HEK293 (cell line): ENCODE data around the gene KRTAP19-8.

Source experiments
- CTCF ChIA-PET: fragments of 350-600 bp; formaldehyde crosslinking; extraction: SDS; loops from one replicate; lab custom pipeline; 2021; ENCODE audit warnings: antibody characterized with exemption; lab: Yijun Ruan, JAX
- POLR2A ChIA-PET: fragments of 300-600 bp; formaldehyde crosslinking; extraction: SDS; loops from one replicate; lab custom pipeline; 2020; ENCODE audit warnings: antibody characterized with exemption, inconsistent platforms; lab: Yijun Ruan, JAX
- H3K27ac ChIP-seq: fragments of 200-500 bp; sonication (Bioruptor generic); 2 replicates; pipeline ENCODE4 v1.5.1; 2014; ENCODE audit warnings: low read depth, low read length, control low read depth, inconsistent platforms; ENCODE audit errors: extremely low read depth
- H3K36me3 ChIP-seq, 2 experiments: fragments of 200-500 bp in 1 of 2; sonication (Bioruptor generic) in 1 of 2; 1 replicate in 1 of 2; 2 replicates in 1 of 2; pipeline ENCODE4 v1.5.1; 2014 to 2017; ENCODE audit warnings: inconsistent platforms in 2 of 2, low read length in 2 of 2; ENCODE audit not compliant: control insufficient read depth in 2 of 2, insufficient read depth in 1 of 2
- H3K4me1 ChIP-seq: fragments of 200-500 bp; sonication (Bioruptor generic); 2 replicates; pipeline ENCODE4 v1.5.1; 2014; ENCODE audit warnings: mild to moderate bottlenecking, low read length, inconsistent platforms; ENCODE audit not compliant: control insufficient read depth, insufficient read depth
- H3K4me3 ChIP-seq: 2 replicates; pipeline ENCODE4 v1.5.1; 2011; ENCODE audit warnings: low read depth, mild to moderate bottlenecking, control low read depth, low read length, moderate library complexity
- H3K9me3 ChIP-seq: fragments of 200-500 bp; sonication (Bioruptor generic); 2 replicates; pipeline ENCODE4 v1.5.1; 2014; ENCODE audit warnings: low read depth, low read length, inconsistent platforms; ENCODE audit not compliant: control insufficient read depth, insufficient read depth
- GLI2 ChIP-seq: fragments of 450-650 bp; formaldehyde crosslinking; IDR thresholded peaks from 2 replicates; pipeline ENCODE4; 2017; ENCODE audit warnings: missing biosample characterization, missing genetic modification characterization, low read depth, borderline replicate concordance
- KLF10 ChIP-seq: fragments of 450-650 bp; IDR thresholded peaks from 2 replicates; pipeline ENCODE4 v1.5.1; 2018; ENCODE audit warnings: missing biosample characterization, mild to moderate bottlenecking, missing genetic modification characterization
- KLF16 ChIP-seq: fragments of 450-650 bp; formaldehyde crosslinking; IDR thresholded peaks from 2 replicates; pipeline ENCODE4 v1.5.1; 2017; ENCODE audit warnings: missing biosample characterization, missing genetic modification characterization
- KLF8 ChIP-seq: fragments of 450-650 bp; formaldehyde crosslinking; IDR thresholded peaks from 2 replicates; pipeline ENCODE4 v1.5.1; 2016; ENCODE audit warnings: missing biosample characterization, missing genetic modification characterization
- REPIN1 ChIP-seq: fragments of 450-650 bp; formaldehyde crosslinking; IDR thresholded peaks from 2 replicates; pipeline ENCODE4 v1.5.1; 2017; ENCODE audit warnings: missing biosample characterization, missing genetic modification characterization, low read depth
- SP2 ChIP-seq: fragments of 450-650 bp; formaldehyde crosslinking; IDR thresholded peaks from 2 replicates; pipeline ENCODE4 v1.5.1; 2016; ENCODE audit warnings: missing biosample characterization, missing genetic modification characterization
- SP3 ChIP-seq: fragments of 450-650 bp; formaldehyde crosslinking; IDR thresholded peaks from 2 replicates; pipeline ENCODE4 v1.5.1; 2016; ENCODE audit warnings: missing biosample characterization, missing genetic modification characterization
- YY2 ChIP-seq: fragments of 450-650 bp; formaldehyde crosslinking; IDR thresholded peaks from 2 replicates; pipeline ENCODE4 v1.5.1; 2016; ENCODE audit warnings: missing biosample characterization, missing genetic modification characterization
- ZNF148 ChIP-seq: fragments of 450-650 bp; formaldehyde crosslinking; IDR thresholded peaks from 2 replicates; pipeline ENCODE4 v1.5.0; 2017; ENCODE audit warnings: missing biosample characterization, missing genetic modification characterization, borderline replicate concordance
- ZNF157 ChIP-seq: fragments of 450-650 bp; formaldehyde crosslinking; IDR thresholded peaks from 2 replicates; pipeline ENCODE4 v1.5.1; 2016; ENCODE audit warnings: missing biosample characterization, missing genetic modification characterization
- ZNF248 ChIP-seq: fragments of 450-650 bp; formaldehyde crosslinking; IDR thresholded peaks from 2 replicates; pipeline ENCODE4 v1.5.1; 2017; ENCODE audit warnings: missing biosample characterization, missing genetic modification characterization
- ZNF280D ChIP-seq: fragments of 450-650 bp; formaldehyde crosslinking; IDR thresholded peaks from 2 replicates; pipeline ENCODE4 v1.5.1; 2016; ENCODE audit warnings: missing biosample characterization, missing genetic modification characterization
- ZNF292 ChIP-seq: fragments of 450-650 bp; formaldehyde crosslinking; IDR thresholded peaks from 2 replicates; pipeline ENCODE4 v1.5.1; 2016; ENCODE audit warnings: low read depth, missing biosample characterization, missing genetic modification characterization, borderline replicate concordance
- ZNF362 ChIP-seq: fragments of 450-650 bp; formaldehyde crosslinking; IDR thresholded peaks from 2 replicates; pipeline ENCODE4 v1.5.1; 2016; ENCODE audit warnings: missing biosample characterization, missing genetic modification characterization
- ZNF366 ChIP-seq: fragments of 450-650 bp; formaldehyde crosslinking; conservative IDR thresholded peaks from 2 replicates; pipeline ENCODE4 v1.5.1; 2016; ENCODE audit warnings: missing biosample characterization, missing genetic modification characterization
- ZNF449 ChIP-seq: fragments of 450-650 bp; formaldehyde crosslinking; IDR thresholded peaks from 2 replicates; pipeline ENCODE4 v1.5.1; 2017; ENCODE audit warnings: missing biosample characterization, mild to moderate bottlenecking, missing genetic modification characterization, moderate library complexity
- ZNF558 ChIP-seq: fragments of 450-650 bp; formaldehyde crosslinking; IDR thresholded peaks from 2 replicates; pipeline ENCODE4 v1.5.1; 2016; ENCODE audit warnings: missing biosample characterization, missing genetic modification characterization
- ZNF658 ChIP-seq: fragments of 450-650 bp; formaldehyde crosslinking; IDR thresholded peaks from 2 replicates; pipeline ENCODE4; 2016; ENCODE audit warnings: missing biosample characterization, missing genetic modification characterization
- ZNF768 ChIP-seq: fragments of 450-650 bp; formaldehyde crosslinking; IDR thresholded peaks from 2 replicates; pipeline ENCODE4 v1.5.1; 2018; ENCODE audit warnings: missing biosample characterization, mild to moderate bottlenecking, missing genetic modification characterization
- ZNF785 ChIP-seq: fragments of 450-650 bp; formaldehyde crosslinking; IDR thresholded peaks from 2 replicates; pipeline ENCODE4 v1.5.1; 2016; ENCODE audit warnings: missing biosample characterization, missing genetic modification characterization
- ZNF830 ChIP-seq: fragments of 450-650 bp; IDR thresholded peaks from 2 replicates; pipeline ENCODE4 v1.5.0; 2018; ENCODE audit warnings: missing biosample characterization, missing genetic modification characterization, low read depth, mild to moderate bottlenecking, moderate library complexity
- ZSCAN16 ChIP-seq: fragments of 450-650 bp; formaldehyde crosslinking; IDR thresholded peaks from 2 replicates; pipeline ENCODE4 v1.5.1; 2016; ENCODE audit warnings: missing biosample characterization, missing genetic modification characterization
- ZSCAN23 ChIP-seq: fragments of 450-650 bp; formaldehyde crosslinking; IDR thresholded peaks from 2 replicates; pipeline ENCODE4 v1.5.1; 2016; ENCODE audit warnings: missing biosample characterization, missing genetic modification characterization

Gene KRTAP19-8

GRCh38 chr21:31005019-31005418, 33.3 kb downstream of the KRTAP19-8 start:
- Histone ChIP-seq H3K36me3 (no peaks in the 10 kb centered on the region), H3K4me3 (no peak overlapping the region), H3K4me1 (no peaks in the 10 kb centered on the region), H3K9me3 (no peaks in the 10 kb centered on the region), H3K27ac (no peak overlapping the region)
- CTCF ChIA-PET, result no interaction called here
- POLR2A ChIA-PET, result no interaction called here
- TF ChIP-seq ZNF558 (tag by site-specific recombination), result no peak
- TF ChIP-seq SP2 (tag by site-specific recombination), result no peak
- no peak for TF ChIP-seq ZNF785 (tag by site-specific recombination)
- TF ChIP-seq ZNF366 (tag by site-specific recombination), result no peak
- TF ChIP-seq ZNF248 (tag by site-specific recombination), result no peak
- no peak for TF ChIP-seq ZSCAN16 (tag by site-specific recombination)

- no peak overlapping the region for H3K27ac ChIP-seq
- no peaks in the 10 kb centered on the region for H3K9me3 ChIP-seq
- ChIA-PET CTCF (no interaction called here), POLR2A (no interaction called here)
- no peaks in the 10 kb centered on the region for H3K36me3 ChIP-seq
- no peak overlapping the region for H3K4me3 ChIP-seq
- H3K4me1 ChIP-seq, result no peaks in the 10 kb centered on the region
- TF ChIP-seq ZNF148, result no peak
- no peak for TF ChIP-seq ZSCAN23 (tag by site-specific recombination)
- no peak for TF ChIP-seq YY2 (tag by site-specific recombination)
- no peak for TF ChIP-seq ZNF449 (tag by site-specific recombination)
- no peak for TF ChIP-seq KLF16
- no peak for TF ChIP-seq KLF8 (tag by site-specific recombination)
- no peak for TF ChIP-seq ZNF292
- TF ChIP-seq ZNF658 (tag by site-specific recombination), result no peak
- no peak for TF ChIP-seq ZNF768 (tag by site-specific recombination)
Measured at GRCh38 chr21:31003471-31003870, 34.8 kb downstream of the KRTAP19-8 start.

GRCh38 chr21:30997541-30997940, 40.7 kb downstream of the KRTAP19-8 start:
- H3K4me3 ChIP-seq, result no peak overlapping the region
- no peaks in the 10 kb centered on the region for H3K4me1 ChIP-seq
- H3K36me3 ChIP-seq, result no peaks in the 10 kb centered on the region
- POLR2A ChIA-PET, result no interaction called here
- CTCF ChIA-PET, result interaction anchor here (0.6 to 1.5 kb wide), 2 partner anchors 11 to 35 kb away, joined by 3 read pairs; no protein-coding TSS in a partner anchor
- no peaks in the 10 kb centered on the region for H3K9me3 ChIP-seq
- H3K27ac ChIP-seq, result no peak overlapping the region
- no peak for TF ChIP-seq ZNF768 (tag by site-specific recombination)
- no peak for TF ChIP-seq GLI2 (tag by site-specific recombination)
- TF ChIP-seq ZNF830 (tag by site-specific recombination), result no peak
- TF ChIP-seq ZNF157 (tag by site-specific recombination), result no peak
- no peak for TF ChIP-seq ZNF362 (tag by site-specific recombination)
- no peak for TF ChIP-seq KLF10 (tag by site-specific recombination)
- TF ChIP-seq ZNF280D (tag by site-specific recombination), result no peak
- TF ChIP-seq REPIN1 (tag by site-specific recombination), result no peak
- no peak for TF ChIP-seq SP3 (tag by site-specific recombination)
